ENCODE data around the gene UBE2J2.

DNA sequence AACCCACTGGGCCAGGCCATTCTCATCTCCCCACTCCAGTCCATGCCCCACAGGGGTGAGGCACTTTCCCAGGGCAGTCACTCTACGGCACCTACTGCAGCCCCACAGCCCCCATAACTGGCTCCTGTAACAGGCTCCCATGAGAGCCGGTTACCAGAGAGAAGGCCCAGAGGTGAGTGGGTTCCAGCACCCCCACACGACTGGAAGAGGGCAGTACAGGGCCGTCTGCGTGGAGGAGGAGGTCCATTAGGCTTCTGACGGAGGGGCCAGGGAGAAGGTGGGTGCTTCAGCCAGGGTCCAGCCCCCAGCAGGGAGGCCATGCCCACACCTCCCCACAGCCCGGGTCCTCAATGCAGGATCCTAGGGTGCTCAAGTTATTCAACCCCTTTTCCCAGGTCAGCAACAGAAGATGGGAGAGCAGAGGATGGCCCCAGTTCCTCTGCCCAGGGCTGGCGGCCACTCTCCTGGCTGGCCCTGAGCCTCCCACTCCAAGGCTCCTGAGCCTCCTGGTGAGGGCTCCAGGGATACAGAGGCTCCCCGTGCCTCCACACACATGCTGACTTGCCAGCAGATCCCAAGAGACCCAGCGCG is 32.5 kb upstream of the UBE2J2 start:
- no peak for TF ChIP-seq CTCF (IDR thresholded peaks at IDR 0.05)
- no peak for TF ChIP-seq POLR2A (IDR thresholded peaks at IDR 0.05)
